ENCODE measurements around the gene EMP3.

EMP3 gene

DNA sequence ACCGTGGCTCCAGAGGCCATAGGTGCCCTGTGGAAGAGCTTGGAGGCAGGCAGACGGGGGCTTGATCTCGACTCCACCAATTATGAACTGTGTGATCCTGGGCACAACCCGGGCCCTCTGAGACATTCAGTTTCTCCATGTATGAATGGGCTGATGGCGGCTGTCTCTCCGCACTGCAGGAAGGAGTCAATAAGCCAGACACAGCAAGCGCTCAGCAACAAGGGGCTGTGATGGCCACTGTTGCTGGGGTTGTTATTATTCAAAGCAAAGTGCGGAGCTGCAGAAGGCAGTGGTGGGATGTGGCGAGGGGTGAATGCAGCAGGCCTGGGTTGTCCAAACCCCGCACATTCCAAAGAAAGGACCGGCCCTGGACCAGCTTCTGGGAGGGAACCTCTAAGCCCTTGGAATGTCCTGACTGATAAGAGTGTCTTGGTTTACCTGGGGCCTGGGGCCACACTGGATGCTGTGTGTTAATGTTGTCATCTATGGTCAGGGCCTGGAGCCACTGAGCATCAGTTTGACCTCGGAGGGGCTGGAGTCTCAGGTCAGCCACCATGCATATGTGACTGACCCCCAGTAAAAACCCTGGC lies 30.1 kb downstream of the EMP3 start:
- TF ChIP-seq, protein P1, sequence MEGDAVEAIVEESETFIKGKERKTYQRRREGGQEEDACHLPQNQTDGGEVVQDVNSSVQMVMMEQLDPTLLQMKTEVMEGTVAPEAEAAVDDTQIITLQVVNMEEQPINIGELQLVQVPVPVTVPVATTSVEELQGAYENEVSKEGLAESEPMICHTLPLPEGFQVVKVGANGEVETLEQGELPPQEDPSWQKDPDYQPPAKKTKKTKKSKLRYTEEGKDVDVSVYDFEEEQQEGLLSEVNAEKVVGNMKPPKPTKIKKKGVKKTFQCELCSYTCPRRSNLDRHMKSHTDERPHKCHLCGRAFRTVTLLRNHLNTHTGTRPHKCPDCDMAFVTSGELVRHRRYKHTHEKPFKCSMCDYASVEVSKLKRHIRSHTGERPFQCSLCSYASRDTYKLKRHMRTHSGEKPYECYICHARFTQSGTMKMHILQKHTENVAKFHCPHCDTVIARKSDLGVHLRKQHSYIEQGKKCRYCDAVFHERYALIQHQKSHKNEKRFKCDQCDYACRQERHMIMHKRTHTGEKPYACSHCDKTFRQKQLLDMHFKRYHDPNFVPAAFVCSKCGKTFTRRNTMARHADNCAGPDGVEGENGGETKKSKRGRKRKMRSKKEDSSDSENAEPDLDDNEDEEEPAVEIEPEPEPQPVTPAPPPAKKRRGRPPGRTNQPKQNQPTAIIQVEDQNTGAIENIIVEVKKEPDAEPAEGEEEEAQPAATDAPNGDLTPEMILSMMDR (IDR thresholded peaks at IDR 0.05; ENCODE audit: insufficient read depth, low read depth, low read length, missing control alignments): no peak
- DNase-seq (ENCODE audit: low read depth): no peak
- H3K4me3 ChIP-seq (ENCODE audit: low read length): no peak overlapping the region

DNA sequence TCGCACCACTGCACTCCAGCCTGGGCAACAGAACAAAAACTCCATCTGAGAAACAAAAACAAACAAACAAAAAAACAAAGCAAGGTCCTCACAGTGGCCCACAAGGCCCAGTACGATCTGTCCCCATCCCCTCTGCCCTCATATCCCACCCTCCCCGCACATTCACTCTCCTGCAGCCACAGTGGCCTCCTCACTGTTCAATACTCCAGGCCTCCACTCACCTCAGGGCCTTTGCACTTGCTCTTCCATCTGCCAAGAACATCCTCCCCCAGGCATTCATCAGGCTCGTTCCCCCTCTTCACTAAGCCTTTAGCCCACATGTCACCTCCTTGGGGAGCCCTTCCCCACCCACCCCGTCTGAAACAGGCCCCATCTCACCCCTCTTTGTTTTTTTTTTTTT lies 33.8 kb downstream of the EMP3 start:
- TF ChIP-seq, protein P1 (IDR thresholded peaks at IDR 0.05; ENCODE audit: insufficient read depth, low read depth, low read length, missing control alignments): no peak
- H3K4me3 ChIP-seq (ENCODE audit: low read length): no peak overlapping the region
- no peak for DNase-seq (ENCODE audit: low read depth)

DNA sequence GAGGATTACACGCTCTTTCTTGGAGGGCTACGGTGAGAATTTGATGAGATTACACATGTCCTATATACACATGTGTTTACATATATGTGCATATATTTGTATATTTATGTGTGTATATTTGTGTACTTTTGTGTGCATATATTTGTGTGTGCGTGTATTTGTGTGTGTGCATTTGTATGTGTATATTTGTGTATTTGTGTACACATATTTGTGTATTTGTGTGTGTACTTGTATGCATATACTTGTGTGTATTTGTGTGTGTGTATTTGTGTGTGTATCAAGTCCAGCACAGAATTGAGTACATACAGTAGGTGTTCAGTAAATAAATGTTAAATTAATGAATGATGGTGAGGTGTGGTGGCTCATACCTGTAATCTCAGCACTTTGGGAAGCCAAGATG lies 36.6 kb downstream of the EMP3 start:
- H3K4me3 ChIP-seq (ENCODE audit: low read length): no peak overlapping the region
- no peak for DNase-seq (ENCODE audit: low read depth)
- TF ChIP-seq, protein P1 (IDR thresholded peaks at IDR 0.05; ENCODE audit: insufficient read depth, low read depth, low read length, missing control alignments): no peak

DNA sequence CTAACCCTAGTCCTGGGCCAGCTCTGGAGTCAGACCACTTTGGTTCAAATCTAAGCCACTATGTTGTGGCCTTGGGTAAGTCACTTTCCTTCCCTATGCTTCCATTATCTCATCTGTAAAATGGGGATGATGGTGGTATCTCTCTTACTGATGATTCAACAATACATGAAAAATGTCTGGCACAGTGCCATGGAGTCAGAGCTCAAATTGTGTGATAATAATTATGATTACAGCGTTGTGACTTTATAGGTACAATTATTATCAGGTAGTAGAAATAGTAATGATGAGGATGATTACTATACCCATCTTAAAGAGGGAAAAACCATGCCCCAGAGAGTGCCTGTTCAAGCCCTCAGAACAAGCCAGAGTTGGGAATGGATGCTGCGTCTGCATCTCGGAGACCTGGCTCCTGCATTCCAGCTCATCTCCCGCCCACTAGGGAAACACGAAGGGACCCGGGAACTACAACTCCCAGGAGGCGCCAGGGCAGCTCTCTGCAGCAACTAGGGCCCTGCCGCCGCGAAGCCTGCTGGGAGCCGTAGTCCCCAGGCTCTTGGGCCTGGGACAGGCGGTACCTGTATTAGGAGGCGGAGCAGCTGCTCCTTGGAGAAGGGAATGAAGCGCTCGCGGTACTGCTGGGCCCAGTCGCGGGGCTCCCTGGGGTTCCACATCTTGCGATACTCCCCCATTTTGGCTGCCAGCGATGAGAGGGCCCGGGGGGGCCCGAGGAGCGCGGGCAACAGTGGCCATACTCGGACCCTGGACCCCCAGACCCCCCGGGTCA lies 37.6 kb downstream of the EMP3 start:
- peak overlapping the region; percentile 55 for H3K4me3 ChIP-seq (ENCODE audit: low read length)
- TF ChIP-seq, protein P1 (IDR thresholded peaks at IDR 0.05; ENCODE audit: insufficient read depth, low read depth, low read length, missing control alignments): peak; percentile 19
- DNase-seq (ENCODE audit: low read depth): peak; percentile 98

DNA sequence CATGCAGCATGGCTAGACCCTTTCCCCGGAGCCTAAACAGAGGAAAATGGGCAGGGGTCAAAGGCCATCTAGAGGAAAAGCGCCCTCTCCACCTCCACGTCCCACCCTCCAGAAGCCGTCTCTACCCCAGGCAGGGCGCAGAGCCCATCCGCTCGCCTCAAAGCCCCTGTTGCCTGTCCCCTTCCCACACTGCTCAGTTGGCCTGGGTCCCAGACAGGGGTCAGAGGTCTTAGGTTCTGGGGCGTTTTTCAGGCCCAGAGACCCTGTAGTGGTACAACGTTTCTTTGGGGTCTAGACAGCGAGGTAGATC lies 38.1 kb downstream of the EMP3 start:
- H3K4me3 ChIP-seq (ENCODE audit: low read length): peak overlapping the region; percentile 55
- TF ChIP-seq, protein P1 (IDR thresholded peaks at IDR 0.05; ENCODE audit: insufficient read depth, low read depth, low read length, missing control alignments): no peak
- no peak for DNase-seq (ENCODE audit: low read depth)

DNA sequence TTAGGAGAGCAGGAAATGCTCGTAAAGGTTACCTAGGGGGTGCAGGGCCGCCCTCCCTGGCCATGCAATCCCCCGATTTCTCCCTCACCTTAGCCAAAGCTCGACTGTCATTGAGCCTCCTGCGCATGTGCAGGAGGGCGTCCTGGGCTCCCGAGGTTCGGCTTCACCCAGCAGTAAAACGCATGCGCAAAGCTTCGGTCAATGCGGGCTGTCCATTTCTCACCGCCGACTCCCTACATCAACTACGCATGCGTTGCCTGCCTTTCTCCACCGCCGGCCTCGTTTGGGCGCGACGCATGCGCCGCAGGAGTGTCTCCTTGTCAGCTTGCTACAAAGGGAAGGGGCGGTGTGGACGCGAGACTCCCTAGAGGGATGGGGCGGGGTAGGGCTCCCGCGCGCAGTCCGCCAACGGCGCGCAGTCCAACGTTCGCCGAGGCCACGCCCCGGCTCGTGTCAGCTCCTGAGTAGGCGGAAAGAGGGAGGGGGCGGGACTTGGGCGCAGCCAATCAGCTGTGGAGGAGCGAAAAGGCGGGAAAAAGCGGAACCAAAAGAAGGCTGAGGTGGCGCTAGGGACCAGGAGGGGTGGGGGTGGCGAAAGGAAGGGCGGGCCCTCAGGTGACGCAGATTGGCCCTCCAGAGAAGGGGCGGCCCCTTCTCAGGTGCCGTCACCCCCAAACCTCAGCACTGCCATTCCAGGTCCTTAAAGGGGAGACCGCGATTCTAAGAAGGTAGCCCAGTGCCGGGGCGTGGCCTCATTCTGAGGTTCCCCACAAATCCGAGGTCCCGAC lies 38.7 kb downstream of the EMP3 start, which contains the start of the genes SYNGR4 and TMEM143:
TSS of gene SYNGR4 (plus strand) at position 558 of the 788 bp plus-strand sequence. CDS start 1,476 bp downstream, outside the sequence.
TSS of gene TMEM143 (minus strand) at position 131 of the 788 bp plus-strand sequence. CDS start at position 111, 20 bp downstream.
- peak; percentile 99 for DNase-seq (ENCODE audit: low read depth)
- H3K4me3 ChIP-seq (ENCODE audit: low read length): peak within 1 kb of the TSS; percentile 55
- TF ChIP-seq, protein P1 (IDR thresholded peaks at IDR 0.05; ENCODE audit: insufficient read depth, low read depth, low read length, missing control alignments): no peak

Data from epithelial cell of esophagus (primary cell).